GM20000 (cell line): Measurements from ENCODE around the gene CHML.

ENCODE experiments used
- DNase-seq: peaks from one replicate; pipeline ENCODE4 v3.0.0; 2012; ENCODE audit warnings: low spot score
- TF ChIP-seq, protein P1 (sequence below): IDR thresholded peaks from 2 replicates; pipeline ENCODE4 v1.5.1; 2012; ENCODE audit warnings: mild to moderate bottlenecking, control low read depth; ENCODE audit errors: extremely low read depth, missing control alignments

CHML gene

GRCh38 chr1:241658081-241658793 lies 18.1 kb upstream of the CHML start:
- no peak for DNase-seq
- TF ChIP-seq, protein P1, sequence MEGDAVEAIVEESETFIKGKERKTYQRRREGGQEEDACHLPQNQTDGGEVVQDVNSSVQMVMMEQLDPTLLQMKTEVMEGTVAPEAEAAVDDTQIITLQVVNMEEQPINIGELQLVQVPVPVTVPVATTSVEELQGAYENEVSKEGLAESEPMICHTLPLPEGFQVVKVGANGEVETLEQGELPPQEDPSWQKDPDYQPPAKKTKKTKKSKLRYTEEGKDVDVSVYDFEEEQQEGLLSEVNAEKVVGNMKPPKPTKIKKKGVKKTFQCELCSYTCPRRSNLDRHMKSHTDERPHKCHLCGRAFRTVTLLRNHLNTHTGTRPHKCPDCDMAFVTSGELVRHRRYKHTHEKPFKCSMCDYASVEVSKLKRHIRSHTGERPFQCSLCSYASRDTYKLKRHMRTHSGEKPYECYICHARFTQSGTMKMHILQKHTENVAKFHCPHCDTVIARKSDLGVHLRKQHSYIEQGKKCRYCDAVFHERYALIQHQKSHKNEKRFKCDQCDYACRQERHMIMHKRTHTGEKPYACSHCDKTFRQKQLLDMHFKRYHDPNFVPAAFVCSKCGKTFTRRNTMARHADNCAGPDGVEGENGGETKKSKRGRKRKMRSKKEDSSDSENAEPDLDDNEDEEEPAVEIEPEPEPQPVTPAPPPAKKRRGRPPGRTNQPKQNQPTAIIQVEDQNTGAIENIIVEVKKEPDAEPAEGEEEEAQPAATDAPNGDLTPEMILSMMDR, result no peak

- TF ChIP-seq, protein P1, result no peak
- no peak for DNase-seq
Measured at GRCh38 chr1:241654641-241655040, 14.5 kb upstream of the CHML start.

GRCh38 chr1:241654019-241654418 lies 13.8 kb upstream of the CHML start:
- TF ChIP-seq, protein P1, result no peak
- no peak for DNase-seq

- TF ChIP-seq, protein P1, result no peak
- DNase-seq, result no peak
Measured at GRCh38 chr1:241652012-241652411, 11.8 kb upstream of the CHML start, which contains the start of gene WDR64. WDR64 (plus strand) TSS chr1:241652281; CDS start chr1:241652485, 204 bp downstream.

DNA sequence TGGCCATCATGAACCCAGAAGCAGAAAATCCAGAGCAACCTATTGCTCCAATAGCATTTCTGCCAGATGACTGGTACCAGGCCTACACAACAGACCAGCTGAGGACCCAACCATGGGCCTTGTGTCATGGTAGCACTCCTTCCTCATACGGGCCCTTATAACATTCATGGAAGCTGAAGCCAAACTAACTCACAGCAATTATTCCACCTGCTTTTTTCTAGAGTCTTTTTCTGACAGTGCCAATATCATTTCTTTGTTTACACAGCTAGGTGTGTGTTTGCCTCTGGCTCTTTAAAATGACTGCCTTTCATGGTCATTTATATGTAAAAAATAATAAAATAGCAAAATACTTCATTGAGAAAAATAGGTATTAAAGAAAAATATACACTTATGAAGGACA lies 8.0 kb upstream of the CHML start:
- TF ChIP-seq, protein P1, result no peak
- no peak for DNase-seq

GRCh38 chr1:241647658-241648057 lies 7.5 kb upstream of the CHML start:
- TF ChIP-seq, protein P1, result no peak
- no peak for DNase-seq

DNA sequence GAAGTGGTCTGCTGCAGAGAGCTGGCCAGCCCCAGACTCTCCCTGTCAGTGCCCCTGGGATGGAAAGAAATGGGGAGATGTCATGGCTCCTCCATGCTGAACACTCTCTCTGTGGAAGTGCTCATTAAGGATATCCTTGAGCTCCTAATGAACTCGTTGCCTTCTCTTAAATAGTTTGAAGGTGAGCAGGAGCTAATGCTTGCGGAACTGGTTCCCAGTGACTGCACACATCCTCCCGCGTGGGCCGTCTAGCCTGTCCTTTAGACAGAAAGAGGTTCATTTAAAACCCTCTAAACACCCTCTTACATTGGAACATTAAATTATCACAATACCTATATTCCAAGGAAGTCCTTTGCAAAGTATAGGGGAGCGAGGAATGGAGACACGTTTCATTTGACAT lies 6.0 kb upstream of the CHML start:
- TF ChIP-seq, protein P1, result no peak
- DNase-seq, result no peak
